Sigmoid colon (tissue), 7 donors: ENCODE results near the gene LSR. TPM values are rescaled to one million over a fixed set of nuclear protein-coding genes. Genes with fewer than 3 reads are reported as not detected.

Experiments used
- DNase-seq: peaks from one replicate; pipeline ENCODE4 v3.0.0-alpha.2; 2019
- H3K27ac ChIP-seq, 4 donors: fragments of 200-600 bp; sonication (generic); one replicate each; pipeline ENCODE4 v1.5.1; 2016 to 2019; ENCODE audit warnings: mild to moderate bottlenecking in 1 of 4
- H3K27me3 ChIP-seq, 3 donors: fragments of 200-600 bp; sonication (generic); one replicate each; pipeline ENCODE4 v1.5.1; 2019; ENCODE audit warnings: mild to moderate bottlenecking in 1 of 3
- H3K36me3 ChIP-seq, 4 donors: fragments of 200-600 bp; sonication (generic); one replicate each; pipeline ENCODE4 v1.5.1; 2016 to 2019
- H3K4me1 ChIP-seq, 4 donors: fragments of 200-600 bp; sonication (generic); one replicate each; pipeline ENCODE4 v1.5.1; 2017 to 2019
- H3K4me3 ChIP-seq, 4 donors: fragments of 200-600 bp; sonication (generic); one replicate each; pipeline ENCODE4 v1.5.1; 2017 to 2019; ENCODE audit warnings: mild to moderate bottlenecking in 2 of 4, moderate library complexity in 1 of 4
- H3K9me3 ChIP-seq, 4 donors: fragments of 200-600 bp in 3 of 4; sonication (generic) in 3 of 4; one replicate each; pipeline versions ENCODE4 v1.5.1 to v1.6.1; 2013 to 2019
- CTCF ChIP-seq, 4 experiments: fragments of 450-650 bp in 3 of 4; fragments of 200-600 bp in 1 of 4; IDR thresholded peaks; one replicate each; pipeline ENCODE4 v1.5.1; 2016 to 2019; ENCODE audit warnings: antibody characterized with exemption in 4 of 4, mild to moderate bottlenecking in 3 of 4, moderate library complexity in 2 of 4
- EP300 ChIP-seq, 4 donors: sonication (generic); formaldehyde crosslinking; IDR thresholded peaks; one replicate each; pipeline ENCODE4 v1.6.1; 2017; ENCODE audit warnings: antibody characterized with exemption in 4 of 4
- POLR2A ChIP-seq, 2 donors: fragments of 450-650 bp; IDR thresholded peaks; one replicate each; pipeline ENCODE4 v1.6.1; 2016; ENCODE audit warnings: antibody characterized with exemption in 2 of 2, mild to moderate bottlenecking in 2 of 2, moderate library complexity in 2 of 2
- POLR2AphosphoS5 ChIP-seq, 4 donors: sonication (generic); formaldehyde crosslinking; IDR thresholded peaks; one replicate each; pipeline ENCODE4 v1.6.1; 2017; ENCODE audit warnings: antibody characterized with exemption in 4 of 4
- WGBS, 2 donors: extraction: QIAGEN DNeasy Blood & Tissue Kit; methylation state at CpG; one replicate each; pipeline ENCODE4 v1.1.7; 2013; 5-methylcytosine and 5-hydroxymethylcytosine counted together
- intact Hi-C: fragments of 100-400 bp; cut with DNase I; formaldehyde crosslinking; loops from one replicate; pipeline ENCODE4 v1.15.1; 2023
- polyA plus RNA-seq, 3 donors: library from polyadenylated mRNA; stranded (reverse); fragments of 200-250 nt; gene quantifications; one replicate each; pipeline ENCODE4 v1.2.3, GENCODE V29; 2013
- total RNA-seq, 4 donors: library from RNA; depleted of rRNA; stranded (reverse); fragments of >200 nt; gene quantifications; one replicate each; pipeline ENCODE4 v1.1.0, GENCODE V29; 2016
- donor health status: healthy with polysubstance abuse.
- donor health status: Bipolar disorder and iron deficiency.
- donor health status: healthy.

LSR gene
- total and polyA plus RNA-seq, 7 donors = 0.68 to 218 (median 3.6) TPM

- Histone ChIP-seq H3K4me1 (no peaks in the 10 kb centered on the region), H3K9me3 (no peaks in the 10 kb centered on the region), H3K27me3 (peaks cover 0 to 51% (median 16%) of the 10 kb centered on the region in 3 donors), H3K4me3 (no peak overlapping the region), H3K27ac (no peak overlapping the region), H3K36me3 (no peaks in the 10 kb centered on the region)
- WGBS, 2 donors = 88 to 92% methylated on average over 9 of the region's 9 CpGs
- TF ChIP-seq CTCF (IDR thresholded peaks at IDR 0.05) (no peak), EP300 (IDR thresholded peaks at IDR 0.05) (no peak), POLR2AphosphoS5 (IDR thresholded peaks at IDR 0.05) (no peak)
- DNase-seq = peak; percentile 63
- intact Hi-C loops = no loop called here
These were observed 8.3 kb downstream of the LSR start for GRCh38 chr19:35257113-35257461.

- peaks cover 0 to 11% (median 4%) of the 10 kb centered on the region in 4 donors for H3K4me1 ChIP-seq
- 88 to 89% methylated on average over 10 of the region's 10 CpGs for WGBS, 2 donors
- intact Hi-C loops = loop anchor here (10.0 kb wide), 2 partner anchors 116 to 354 kb away; partner anchors contain the start of genes FXYD7 and HAUS5
These were observed 12.0 kb downstream of the LSR start for GRCh38 chr19:35260694-35261304.

GRCh38 chr19:35261356-35262100, 12.7 kb downstream of the LSR start:
- WGBS, 2 donors = 80 to 88% methylated on average over 12 of the region's 12 CpGs
- H3K9me3 ChIP-seq = no peaks in the 10 kb centered on the region
- H3K27ac ChIP-seq = no peak overlapping the region
- intact Hi-C loops = loop anchor here (10.0 kb wide), 2 partner anchors 117 to 353 kb away; partner anchors contain the start of genes FXYD7 and HAUS5
- no peak for TF ChIP-seq POLR2A (IDR thresholded peaks at IDR 0.05)
- H3K36me3 ChIP-seq = no peaks in the 10 kb centered on the region
- H3K4me1 ChIP-seq = peaks cover 0 to 19% (median 11%) of the 10 kb centered on the region in 4 donors
- H3K4me3 ChIP-seq = no peak overlapping the region
- H3K27me3 ChIP-seq = peaks cover 0 to 15% (median 0%) of the 10 kb centered on the region in 3 donors
- DNase-seq = peak; percentile 54

More at GRCh38 chr19:35260694-35261304, 12.0 kb downstream of the LSR start:
- Histone ChIP-seq H3K27me3 (peaks cover 0 to 20% (median 3%) of the 10 kb centered on the region in 3 donors), H3K4me3 (no peak overlapping the region), H3K36me3 (no peaks in the 10 kb centered on the region), H3K27ac (no peak overlapping the region), H3K9me3 (no peaks in the 10 kb centered on the region)
- TF ChIP-seq CTCF (IDR thresholded peaks at IDR 0.05) (no peak), POLR2A (IDR thresholded peaks at IDR 0.05) (no peak), EP300 (IDR thresholded peaks at IDR 0.05) (no peak), POLR2AphosphoS5 (IDR thresholded peaks at IDR 0.05) (no peak)
- DNase-seq = peak; percentile 35

DNA sequence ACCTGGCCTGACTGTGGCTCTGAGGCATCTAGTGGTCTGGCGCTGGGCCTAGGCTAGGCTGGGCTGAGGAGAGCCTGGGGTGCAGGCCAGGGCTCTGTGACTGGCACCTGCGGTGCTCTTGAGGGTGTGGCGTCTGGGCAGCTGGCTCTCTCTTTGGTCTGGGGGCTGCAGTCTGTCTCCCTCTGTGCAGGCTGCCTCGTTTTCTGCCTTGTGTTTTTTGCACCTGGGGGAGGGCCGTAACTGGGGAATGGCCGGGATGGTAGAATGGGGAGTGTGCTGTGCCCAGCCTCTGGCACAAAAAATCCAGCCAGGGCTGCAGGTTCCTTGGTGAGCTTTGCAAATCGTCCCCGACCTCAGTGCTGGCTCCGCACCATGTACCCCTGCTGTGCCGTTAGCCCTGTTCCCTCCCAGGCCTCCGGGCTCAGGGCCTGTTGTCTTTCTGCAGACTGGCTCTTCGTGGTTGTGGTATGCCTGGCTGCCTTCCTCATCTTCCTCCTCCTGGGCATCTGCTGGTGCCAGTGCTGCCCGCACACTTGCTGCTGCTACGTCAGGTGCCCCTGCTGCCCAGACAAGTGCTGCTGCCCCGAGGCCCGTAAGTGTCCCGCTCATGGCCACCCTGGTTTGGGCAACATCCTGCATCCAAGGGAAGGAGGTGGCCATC, 13.4 kb downstream of the LSR start:
- no peak for TF ChIP-seq CTCF (IDR thresholded peaks at IDR 0.05)
- TF ChIP-seq POLR2AphosphoS5 (IDR thresholded peaks at IDR 0.05) = peak in 1 of 4 donors; percentile 31
- no peak for TF ChIP-seq POLR2A (IDR thresholded peaks at IDR 0.05)
- no peak for TF ChIP-seq EP300 (IDR thresholded peaks at IDR 0.05)
- no peaks in the 10 kb centered on the region for H3K36me3 ChIP-seq
- peaks cover 0 to 26% (median 17%) of the 10 kb centered on the region in 4 donors for H3K4me1 ChIP-seq
- WGBS, 2 donors = 79 to 86% methylated on average over 17 of the region's 17 CpGs
- no peaks in the 10 kb centered on the region for H3K9me3 ChIP-seq
- H3K27ac ChIP-seq = no peak overlapping the region
- peak; percentile 59 for DNase-seq
- H3K4me3 ChIP-seq = no peak overlapping the region
- intact Hi-C loops = loop anchor here (10.0 kb wide), 2 partner anchors 117 to 353 kb away; partner anchors contain the start of genes FXYD7 and HAUS5
- H3K27me3 ChIP-seq = peaks cover 0 to 10% (median 0%) of the 10 kb centered on the region in 3 donors
